NOMO-1 treated with dmso at 0.1 percent for 144 hours (cell line): ENCODE results near the gene FAM241A.

Source experiments
- DNase-seq: peaks from one replicate; lab custom pipeline; 2025; ENCODE audit not compliant: unreplicated experiment; lab: John Stamatoyannopoulos, UW

FAM241A gene

DNA sequence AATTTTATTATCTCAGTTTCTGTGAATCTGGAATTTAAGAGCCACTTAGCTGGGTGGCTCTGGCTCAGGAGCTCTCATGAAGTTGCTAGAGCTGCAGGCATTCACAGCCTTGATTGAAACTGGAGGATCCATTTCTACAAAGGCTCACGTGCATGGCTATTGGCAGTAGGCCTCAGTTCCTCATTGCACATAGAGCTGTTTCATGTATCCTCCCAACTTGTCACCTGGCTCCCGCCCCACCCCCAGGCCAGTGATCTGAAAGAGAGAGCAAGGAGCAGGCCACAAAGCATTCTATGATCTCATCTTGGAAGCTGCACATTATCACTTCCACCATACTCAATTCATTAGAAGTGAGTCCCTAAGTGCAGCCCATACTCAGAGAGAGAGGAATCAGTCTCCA is 67.8 kb downstream of the FAM241A start:
- DNase-seq, result peak; percentile 7

DNA sequence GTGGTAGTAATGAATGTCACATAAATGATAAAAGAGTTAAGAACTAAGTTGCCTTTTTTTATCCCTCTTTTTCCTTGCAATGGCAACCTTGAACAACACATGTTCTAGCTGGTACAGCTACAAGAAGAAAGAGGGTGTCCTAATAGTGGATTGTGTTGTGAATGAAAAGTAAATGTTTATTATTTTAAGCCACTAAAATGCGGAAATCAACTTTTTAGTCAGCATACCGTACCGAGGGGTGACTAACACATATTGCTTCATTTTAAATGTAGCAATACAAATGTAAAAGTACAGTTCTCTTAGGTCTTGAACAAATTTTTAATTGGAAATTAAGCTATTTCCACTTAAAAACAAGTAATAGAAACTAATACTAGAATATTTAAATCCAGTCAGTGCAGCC is 68.6 kb downstream of the FAM241A start:
- peak; percentile 46 for DNase-seq

DNA sequence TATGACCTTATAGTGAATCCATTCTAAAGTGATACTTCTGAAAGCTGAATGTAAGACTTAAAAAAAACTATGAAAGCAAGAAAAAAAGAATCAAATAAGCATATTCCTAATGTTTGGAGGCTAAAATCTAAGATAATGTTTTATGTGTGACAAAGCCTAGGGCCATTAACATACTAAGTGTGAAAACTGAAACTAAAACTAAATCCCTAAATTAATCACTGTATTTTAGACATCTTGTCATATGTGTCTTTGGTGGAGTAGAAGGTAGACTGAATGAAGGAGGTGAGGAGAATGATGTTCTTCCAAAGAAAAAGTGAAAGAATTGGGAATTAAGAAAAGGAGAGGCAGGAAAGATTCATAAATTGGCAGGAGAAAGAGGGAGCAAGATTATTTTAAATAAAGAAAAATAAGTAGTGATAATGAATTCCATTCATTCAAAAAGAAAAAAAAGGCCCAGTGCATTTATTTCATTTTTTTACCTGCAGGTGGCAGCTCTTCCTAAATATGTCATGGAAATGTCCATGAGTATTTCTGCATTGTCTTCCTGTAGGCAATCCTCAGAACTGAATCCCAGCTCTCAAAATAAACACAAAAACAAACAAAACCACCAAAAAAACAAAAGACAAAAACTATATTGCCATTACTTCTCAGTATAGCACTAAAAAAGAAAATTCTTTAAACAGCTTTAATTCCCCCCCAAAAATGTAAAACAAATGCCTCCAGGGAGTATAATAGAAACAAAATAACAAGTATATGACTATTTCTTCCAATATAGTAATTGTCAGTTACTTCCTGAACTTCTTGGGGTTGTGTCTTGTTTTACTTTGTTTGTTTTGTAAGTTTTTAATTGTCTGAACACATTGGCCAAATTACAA is 69.4 kb downstream of the FAM241A start:
- DNase-seq, result no peak

DNA sequence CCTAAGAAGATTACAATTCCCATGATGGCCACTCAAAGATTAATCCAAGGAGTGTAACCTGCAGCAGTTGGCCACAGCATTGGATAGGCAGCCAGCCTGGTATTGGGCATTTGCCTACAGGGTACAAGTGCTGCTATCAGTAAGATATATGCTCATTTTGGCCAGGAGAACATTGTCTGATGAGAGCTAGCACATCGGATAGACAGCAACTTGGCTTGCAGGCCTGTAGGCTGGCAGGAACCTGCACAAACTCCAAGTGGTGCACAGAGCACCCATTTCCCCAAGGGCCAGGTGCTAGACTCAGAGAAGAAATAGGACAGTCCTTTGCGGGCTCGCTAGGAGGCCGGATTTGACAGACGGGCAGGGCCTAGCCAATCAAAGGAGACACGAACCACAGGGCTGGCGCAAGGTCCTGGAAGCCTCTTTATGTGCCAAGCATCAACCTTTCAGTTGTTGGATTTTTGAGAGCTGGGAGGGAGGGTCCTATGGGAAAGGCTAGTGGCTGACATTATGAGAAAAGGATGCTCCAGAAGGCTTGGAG is 74.6 kb downstream of the FAM241A start:
- DNase-seq, result no peak

DNA sequence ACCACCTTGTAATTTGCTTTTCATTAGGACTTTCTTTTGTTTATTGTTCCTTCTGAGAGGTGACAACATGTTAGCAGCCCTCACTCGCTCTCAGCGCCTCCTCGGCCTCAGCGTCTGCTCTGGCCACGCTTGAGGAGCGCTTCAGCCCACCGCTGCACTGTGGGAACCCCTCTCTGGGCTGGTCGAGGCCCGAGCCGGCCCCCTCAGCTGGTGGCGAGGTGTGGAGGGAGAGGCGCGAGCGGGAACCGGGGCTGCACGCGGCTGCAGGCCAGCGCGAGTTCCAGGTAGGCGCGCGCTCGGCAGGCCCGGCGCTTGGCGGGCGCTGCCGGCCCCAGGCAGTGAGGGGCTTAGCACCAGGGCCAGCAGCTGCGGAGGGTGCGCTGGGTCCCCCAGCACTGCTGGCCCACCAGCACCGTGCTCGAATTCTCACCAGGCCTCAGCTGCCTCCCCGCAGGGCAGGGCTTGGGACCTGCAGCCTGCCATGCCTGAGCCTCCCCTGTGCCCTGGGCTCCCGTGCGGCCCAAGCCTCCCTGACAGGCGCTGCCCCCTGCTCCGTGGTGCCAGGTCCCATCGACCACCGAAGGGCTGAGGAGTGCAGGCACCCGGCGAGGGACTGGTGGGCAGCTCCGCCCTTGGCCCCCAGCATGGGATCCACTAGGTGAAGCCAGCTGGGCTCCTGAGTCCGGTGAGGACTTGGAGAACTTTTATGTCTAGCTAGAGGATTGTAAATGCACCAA is 77.1 kb downstream of the FAM241A start:
- DNase-seq, result no peak

DNA sequence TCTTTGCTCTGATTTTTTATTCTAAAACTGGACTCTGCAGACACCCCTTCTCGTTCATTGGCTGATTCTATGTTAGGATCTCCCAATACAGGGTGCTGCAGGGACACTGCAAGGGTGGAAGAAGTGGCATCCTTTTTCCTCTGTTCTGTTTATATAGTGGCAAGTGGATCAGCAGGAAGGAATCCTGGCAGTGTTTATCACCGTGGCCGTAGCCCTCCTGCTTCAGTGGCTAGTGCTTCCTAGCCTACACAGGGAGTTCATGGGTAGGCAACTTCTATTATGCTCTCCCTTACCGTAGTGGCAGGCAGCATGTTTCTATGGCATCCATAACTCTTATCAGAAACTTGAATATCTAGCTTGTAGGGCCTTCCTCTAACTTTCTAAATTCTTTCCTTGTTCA is 79.9 kb downstream of the FAM241A start:
- no peak for DNase-seq

DNA sequence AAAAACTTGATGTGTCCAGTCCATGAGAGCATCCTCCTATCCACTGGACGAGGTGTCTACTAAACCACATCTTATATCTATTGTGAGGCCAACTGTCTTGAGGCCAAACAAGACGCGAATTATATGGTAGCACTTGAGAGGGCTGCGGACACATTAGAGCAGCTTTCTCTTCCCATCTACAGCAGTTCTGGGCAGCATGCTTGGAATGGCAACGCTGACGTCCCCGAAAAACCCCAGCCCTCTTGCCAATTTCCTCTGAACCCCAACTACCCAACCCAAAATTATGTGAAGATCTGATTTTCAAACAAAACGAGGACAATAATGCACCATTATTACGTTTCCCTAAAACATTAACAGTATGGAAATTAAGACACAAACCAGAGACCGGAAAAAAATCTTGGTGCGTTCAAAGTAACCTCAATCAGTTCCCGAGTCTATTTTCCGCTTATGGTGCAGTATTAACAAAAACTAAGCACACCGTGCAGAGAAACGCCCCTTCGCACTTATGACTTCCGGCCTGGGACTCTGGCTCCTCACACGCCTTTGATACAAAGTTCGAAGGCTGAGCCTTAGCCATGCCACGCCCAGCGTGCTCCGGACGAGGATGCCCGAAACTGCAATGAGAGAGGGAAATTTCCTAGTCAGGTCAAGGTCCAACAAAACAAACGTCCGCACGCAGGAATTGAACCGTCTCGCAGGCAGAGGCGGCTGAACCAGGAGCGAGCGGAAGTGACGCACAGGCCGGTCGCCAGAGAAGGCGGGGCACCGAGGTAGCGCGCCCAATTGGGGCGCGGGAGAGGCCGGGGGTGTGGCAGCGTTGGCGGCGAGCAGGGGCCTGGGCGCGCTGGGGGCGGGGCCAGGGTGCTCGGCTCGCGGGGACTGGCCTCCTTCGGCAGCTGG is 85.9 kb downstream of the FAM241A start:
- peak; percentile 98 for DNase-seq

DNA sequence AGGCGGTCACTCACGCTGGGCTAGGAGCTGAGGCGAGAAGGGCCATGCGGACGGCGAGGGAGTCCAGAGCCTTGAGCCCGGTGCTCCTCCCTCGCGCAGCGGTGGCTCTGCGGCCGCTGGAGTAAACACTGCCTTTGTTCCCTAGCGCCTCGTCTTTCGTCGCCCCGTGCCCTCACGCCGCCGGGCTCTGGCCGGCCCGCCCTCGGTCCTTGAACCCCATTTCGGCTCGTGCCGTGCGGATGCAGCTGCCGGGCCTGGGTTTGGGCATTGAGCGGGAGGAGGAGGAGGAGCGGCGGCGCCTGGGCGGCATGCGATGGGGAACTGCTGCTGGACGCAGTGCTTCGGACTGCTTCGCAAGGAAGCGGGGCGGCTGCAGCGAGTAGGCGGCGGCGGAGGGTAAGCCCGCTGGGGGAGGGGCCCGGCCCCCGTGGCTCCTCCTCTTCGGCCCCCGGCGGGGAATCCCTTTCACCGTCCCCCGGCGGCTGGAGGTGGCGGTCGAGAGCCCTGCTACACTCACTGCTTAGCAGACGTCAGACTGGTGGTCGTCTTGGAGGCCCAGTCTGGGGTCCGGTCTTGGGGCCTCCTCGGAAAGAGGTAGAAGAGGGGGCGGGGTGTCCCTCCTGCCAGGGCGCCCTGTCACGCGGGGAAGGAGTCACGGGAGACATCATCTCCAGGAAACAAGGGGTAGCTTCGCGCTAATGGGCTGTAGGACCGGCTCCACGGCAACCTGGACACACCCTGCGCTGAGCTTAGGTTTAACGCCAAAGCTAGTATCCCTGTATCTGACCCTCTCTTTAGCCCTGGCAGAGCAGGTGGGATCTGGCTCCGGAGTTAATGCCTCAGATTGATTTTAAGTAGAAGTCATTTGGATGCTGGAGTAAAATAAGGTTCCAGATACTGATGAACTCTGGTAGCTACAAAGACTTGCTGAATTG is 86.8 kb downstream of the FAM241A start, which contains the start of gene AP1AR:
Gene AP1AR (plus strand): TSS at position 9 of the 935 bp plus-strand sequence. CDS start 305 bp downstream, at position 314.
- DNase-seq, result peak; percentile 59

DNA sequence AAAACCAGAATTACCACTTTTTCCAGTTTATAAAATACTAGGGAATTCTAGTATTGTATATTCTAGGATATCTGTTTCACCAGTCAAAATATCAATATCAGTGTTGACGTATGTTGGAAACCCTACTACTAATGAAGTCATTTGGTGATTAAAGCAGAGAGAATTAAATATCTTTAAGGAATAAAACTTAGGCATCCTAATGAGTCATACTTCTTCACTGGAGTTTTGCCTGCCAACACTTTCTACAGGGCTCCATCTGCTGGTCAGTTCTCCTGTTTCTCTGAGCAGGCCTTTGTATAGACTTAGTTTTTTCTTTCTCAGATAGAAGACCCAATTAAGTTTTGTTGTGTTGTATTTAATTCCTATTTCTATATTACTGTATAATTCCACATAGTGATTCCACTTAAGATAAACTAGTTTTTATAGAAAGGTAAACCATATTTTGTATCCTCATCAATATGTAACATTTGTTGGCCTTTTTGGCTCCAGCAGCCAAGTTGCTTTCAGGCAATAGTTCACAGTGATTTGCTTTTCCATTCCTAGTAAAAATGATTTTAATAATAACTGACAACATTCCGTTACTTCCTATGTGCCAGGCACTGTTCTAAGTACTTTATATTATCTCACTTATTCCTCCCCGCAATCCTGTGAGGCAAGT is 89.8 kb downstream of the FAM241A start:
- DNase-seq, result peak; percentile 10

DNA sequence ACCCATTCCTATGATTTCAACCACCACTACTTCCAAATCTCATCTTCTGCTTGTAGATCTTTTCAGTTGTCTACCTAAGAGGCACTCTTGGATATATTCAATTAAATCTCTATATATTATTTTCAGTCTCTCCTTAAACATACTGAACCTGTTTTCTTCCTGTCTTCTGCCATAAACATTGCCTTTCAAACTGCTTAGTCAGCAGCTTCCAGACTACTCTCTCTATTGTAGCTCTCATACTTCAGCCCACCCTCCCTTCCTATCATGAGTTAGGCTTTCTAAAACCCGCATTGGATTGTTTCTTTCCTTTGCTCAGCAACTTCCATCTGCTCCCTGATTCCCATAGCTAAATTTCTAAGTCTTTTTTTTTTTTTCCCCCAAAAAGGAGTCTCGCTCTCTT is 90.8 kb downstream of the FAM241A start:
- DNase-seq, result no peak

DNA sequence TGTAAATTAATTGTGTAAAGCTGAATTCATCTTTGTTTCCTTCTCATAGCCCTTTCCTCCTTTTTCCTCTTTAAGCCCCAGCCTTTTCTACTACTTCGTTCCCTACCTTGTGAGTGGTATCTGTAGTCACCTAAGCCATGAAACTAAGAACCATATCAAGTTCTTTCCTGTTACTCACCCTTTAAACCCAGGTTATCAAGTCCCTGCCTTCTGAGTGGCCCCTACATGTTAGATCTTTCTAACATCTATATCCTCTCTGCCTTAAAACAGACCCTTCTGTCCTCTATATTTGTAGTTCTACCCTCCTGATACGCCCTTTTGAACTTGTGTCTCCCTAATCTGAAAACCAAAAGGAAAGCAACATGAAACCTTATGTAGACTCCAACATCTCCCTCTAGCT is 93.6 kb downstream of the FAM241A start:
- DNase-seq, result no peak
